HCT116 (cell line): ENCODE measurements around the gene CELF1.

Experiments
- EZH2 ChIP-seq: fragments of 200-600 bp; sonication (generic); IDR thresholded peaks from 2 replicates; pipeline ENCODE4 v1.6.1; 2017; ENCODE audit warnings: antibody characterized with exemption, mixed run types
- MAX ChIP-seq: IDR thresholded peaks from 2 replicates; pipeline ENCODE4 v1.6.1; 2012
- SIN3A ChIP-seq: IDR thresholded peaks from 2 replicates; pipeline ENCODE4 v1.6.1; 2012; ENCODE audit warnings: low read depth

GRCh38 chr11:47498149-47498548, 54.8 kb downstream of the CELF1 start:
- no peak for TF ChIP-seq SIN3A
- TF ChIP-seq EZH2, result no peak
- no peak for TF ChIP-seq MAX
